Activated naive CD4-positive, alpha-beta T cell treated with Interleukin-2 at 50 U/mL for 16 hours (primary cell): Measurements from ENCODE around the gene ERBB4.

Source experiments
- DNase-seq: peaks from one replicate; pipeline ENCODE4 v3.0.0-alpha.2; 2020

Gene ERBB4

DNA sequence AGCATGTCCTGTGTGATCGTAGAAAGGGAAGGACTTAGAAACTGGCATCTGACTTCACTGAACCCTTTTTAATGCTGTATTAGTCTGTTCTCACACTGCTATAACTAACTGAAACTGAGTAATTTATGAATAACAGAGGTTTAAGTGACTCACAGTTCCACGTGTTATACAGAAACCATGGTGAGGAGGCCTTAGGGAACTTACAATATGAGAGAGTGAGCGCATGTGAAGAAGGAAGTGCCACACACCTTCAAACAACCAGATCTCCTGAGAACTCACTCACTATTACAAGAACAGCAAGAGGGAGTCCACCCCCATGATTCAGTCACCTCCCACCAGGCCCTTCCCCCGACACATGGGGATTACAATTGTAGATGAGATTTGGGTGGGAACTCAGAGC, 1170.9 kb downstream of the ERBB4 start:
- no peak for DNase-seq

- DNase-seq, result no peak
Observed at GRCh38 chr2:211367293-211367692, 1171.3 kb downstream of the ERBB4 start.

- DNase-seq, result no peak
Observed at GRCh38 chr2:211364911-211365310, 1173.7 kb downstream of the ERBB4 start.

DNA sequence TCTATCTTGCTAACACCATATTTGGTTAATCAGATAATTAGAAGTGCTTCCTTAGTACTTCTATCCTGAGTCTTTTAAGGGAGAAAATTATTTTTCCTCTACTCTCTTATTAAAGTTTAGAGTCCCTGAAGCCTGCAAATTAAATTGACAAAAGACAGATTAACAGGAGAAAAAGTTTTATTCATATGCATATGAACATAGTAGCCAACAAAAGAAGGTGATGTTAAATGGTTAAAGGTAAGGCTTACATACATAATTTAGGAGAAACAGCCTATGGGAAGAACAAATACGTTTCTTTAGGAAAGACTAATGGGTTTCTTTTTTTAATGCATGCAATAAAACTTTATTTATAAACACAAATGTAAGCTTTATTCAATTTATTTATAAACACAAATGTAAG, 1177.2 kb downstream of the ERBB4 start:
- no peak for DNase-seq

- DNase-seq, result no peak
Observed at GRCh38 chr2:211359347-211359746, 1179.3 kb downstream of the ERBB4 start.

DNA sequence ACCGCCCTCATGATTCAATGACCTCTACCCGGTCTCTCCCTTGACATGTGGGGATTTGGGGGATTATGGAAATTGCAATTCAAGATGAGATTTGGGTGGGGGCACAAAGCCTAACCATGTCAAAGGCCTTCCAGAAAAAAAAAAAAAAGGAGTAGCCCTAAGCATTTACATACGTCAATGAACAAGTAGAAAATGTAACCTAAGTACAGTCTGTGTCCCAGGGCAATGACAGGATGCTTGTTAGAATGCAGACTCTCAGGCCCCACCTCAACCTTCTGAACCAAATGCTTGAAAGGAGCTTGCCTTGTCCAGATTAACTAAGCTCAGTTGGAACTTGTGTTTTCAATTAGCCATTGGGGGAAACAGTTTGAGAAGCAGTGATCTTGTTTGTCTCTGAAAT, 1180.1 kb downstream of the ERBB4 start:
- no peak for DNase-seq

DNA sequence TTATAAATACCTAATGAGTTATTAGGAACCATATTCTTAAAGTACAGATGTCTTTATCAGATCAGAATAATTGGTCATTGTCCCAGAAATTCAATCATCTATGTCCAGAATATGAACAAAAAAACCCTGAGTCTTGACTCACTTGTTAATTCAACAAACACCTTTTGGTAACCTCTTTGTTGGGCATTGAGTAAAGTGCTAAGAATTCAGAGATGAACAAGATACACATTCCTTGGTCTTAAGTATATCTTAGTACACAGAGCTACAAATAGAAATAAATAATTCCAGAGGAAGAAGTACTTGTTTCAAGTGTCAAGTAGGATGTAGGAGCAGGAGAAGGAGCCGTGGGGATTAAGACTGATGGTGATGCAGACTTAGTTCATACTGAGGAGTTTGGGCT, 1184.1 kb downstream of the ERBB4 start:
- DNase-seq, result no peak

DNA sequence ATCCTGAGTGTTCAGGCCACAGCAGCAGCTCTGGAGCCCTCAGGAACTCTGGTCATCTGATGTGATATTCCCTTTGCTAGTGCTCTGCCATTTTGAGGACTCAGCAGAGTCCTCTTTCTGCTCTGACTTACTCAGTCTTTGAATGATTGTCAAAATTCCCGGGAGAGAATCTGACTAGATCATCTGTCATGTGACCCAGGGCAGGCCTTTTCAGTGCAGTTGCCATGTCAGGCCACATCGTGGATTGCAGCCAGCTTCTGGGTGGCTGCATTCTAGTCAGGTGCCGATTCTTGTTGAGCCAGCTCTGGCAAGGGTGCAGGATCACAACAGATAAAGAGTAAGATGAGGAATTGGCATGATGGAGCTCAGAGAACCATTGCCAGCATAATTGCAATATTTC, 1186.6 kb downstream of the ERBB4 start:
- no peak for DNase-seq

GRCh38 chr2:211349031-211349430, 1189.6 kb downstream of the ERBB4 start:
- no peak for DNase-seq

DNA sequence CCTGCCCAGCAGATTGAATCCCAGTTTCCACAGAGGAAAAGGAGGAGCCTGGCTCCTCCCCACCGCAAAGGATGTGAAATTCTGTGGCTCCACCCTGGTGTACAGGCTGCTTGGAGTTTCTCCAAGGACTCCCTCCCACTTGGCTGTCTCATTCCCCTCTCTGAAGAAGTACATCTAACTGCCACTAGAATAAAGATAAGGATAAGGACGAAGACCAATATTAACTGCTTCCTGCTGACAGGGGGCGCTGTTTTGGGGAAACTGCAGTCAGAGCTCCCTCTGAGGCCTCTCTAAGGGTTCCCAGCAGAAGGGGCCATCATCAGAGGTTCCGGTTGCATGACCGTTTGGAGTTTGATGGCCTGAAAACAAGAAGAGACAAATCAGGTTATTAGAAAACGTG, 1191.3 kb downstream of the ERBB4 start:
- DNase-seq, result no peak

GRCh38 chr2:211344289-211344688, 1194.3 kb downstream of the ERBB4 start:
- no peak for DNase-seq

- no peak for DNase-seq
Observed at GRCh38 chr2:211333377-211333776, 1205.2 kb downstream of the ERBB4 start.

DNA sequence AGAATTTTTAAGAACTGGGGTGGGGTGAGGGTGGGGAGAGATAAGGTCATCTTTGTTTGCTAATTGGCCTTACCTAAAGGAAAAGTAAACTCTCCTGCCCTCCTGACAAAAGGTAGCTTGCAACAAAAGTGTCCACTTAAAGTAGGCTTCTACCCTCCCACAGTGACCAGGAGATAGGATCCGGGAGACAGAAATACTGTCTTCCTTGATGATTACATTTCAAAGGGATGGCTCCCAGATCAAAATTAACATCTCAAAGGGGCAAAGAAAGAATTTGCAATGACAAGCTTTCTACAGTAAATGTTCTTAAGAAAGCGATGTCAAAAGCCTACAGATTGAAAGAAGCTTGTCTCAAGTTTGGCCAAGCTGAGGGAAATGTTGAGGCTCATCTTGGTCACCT, 1206.9 kb downstream of the ERBB4 start:
- DNase-seq, result no peak

DNA sequence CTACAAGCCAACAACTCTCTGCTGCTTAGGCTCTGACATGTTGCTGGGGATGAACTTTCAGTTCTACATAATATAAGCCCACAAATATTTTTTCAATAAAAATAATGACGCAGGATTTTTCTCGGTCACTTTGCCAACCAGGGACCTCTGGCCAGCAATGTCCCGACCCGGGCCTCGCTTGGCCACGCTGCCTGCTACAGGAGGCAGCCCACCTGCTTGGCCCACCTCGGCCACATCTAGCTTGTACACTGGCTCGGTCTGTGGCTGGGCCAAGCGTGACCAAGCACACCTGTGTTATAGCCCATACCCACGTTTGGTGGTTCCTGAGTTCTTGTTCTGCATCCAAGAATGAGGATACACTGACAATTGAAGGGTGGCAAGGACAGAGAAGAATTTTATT, 1208.7 kb downstream of the ERBB4 start:
- no peak for DNase-seq

DNA sequence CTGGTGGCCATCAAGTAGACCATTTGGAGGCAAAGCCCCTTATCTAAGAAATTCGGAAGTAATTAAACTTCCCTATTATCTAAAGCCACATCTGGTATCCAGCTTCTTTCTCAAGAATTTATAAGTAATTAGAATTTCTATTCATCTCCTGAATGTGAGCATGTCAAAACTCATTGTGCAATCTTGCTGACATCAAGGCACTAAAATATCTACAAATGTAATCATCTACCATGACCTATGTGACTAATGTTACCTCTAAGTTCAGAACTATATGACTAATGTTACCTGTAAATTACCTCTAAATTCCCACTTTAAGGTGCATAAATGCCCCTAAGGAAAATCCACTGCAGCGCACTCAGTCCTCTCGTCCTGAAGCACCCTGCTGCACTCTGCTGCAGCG, 1209.2 kb downstream of the ERBB4 start:
- DNase-seq, result no peak

DNA sequence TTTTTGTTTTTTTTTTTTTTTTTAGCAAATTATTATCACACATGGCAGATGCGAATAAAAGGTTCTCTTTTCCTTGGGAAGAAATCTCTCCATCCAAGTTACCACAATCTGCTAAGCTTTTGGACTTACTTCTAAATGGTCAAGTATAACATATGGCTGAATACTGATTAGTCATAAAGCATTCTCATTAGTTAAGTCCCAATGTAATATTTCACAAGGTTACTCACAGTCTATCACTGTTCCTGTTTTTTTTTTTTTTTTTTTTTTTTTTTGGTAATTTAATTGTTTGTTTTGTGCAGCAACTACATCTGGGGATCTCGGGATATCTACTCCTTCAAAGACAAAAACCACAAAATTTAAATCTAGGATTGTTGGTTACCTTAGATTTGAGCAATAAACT, 1210.5 kb downstream of the ERBB4 start:
- DNase-seq, result no peak
